ENCODE results near the gene LIMA1. TPM values are rescaled to one million over a fixed set of nuclear protein-coding genes. Genes with fewer than 3 reads are reported as not detected.

The LIMA1 gene
- total RNA-seq, 6 experiments from 2014 or later, result 7.3 to 21.9 (median 13.1) TPM

GRCh38 chr12:50309950-50310349, 26.6 kb upstream of the LIMA1 start:
- ATAC-seq, result no peak
- Histone ChIP-seq H3K4me1 (peaks cover 0 to 6% (median under 1%) of the 10 kb centered on the region in 4 donors), H3K27ac (no peak overlapping the region), H3K36me3 (no peaks in the 10 kb centered on the region), H3K9me3 (no peaks in the 10 kb centered on the region), H3K27me3 (no peaks in the 10 kb centered on the region), H3K4me3 (no peak overlapping the region)
- 83% methylated on average over 2 of the region's 2 CpGs for WGBS (ENCODE audit: insufficient coverage, low coverage, low lambda C conversion rate, missing lambda C conversion rate)
- intact Hi-C loops (cut with DNase I), result no loop called here
- no peak for DNase-seq
- TF ChIP-seq, protein P1, sequence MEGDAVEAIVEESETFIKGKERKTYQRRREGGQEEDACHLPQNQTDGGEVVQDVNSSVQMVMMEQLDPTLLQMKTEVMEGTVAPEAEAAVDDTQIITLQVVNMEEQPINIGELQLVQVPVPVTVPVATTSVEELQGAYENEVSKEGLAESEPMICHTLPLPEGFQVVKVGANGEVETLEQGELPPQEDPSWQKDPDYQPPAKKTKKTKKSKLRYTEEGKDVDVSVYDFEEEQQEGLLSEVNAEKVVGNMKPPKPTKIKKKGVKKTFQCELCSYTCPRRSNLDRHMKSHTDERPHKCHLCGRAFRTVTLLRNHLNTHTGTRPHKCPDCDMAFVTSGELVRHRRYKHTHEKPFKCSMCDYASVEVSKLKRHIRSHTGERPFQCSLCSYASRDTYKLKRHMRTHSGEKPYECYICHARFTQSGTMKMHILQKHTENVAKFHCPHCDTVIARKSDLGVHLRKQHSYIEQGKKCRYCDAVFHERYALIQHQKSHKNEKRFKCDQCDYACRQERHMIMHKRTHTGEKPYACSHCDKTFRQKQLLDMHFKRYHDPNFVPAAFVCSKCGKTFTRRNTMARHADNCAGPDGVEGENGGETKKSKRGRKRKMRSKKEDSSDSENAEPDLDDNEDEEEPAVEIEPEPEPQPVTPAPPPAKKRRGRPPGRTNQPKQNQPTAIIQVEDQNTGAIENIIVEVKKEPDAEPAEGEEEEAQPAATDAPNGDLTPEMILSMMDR (IDR thresholded peaks at IDR 0.05), result no peak
- TF ChIP-seq POLR2A (IDR thresholded peaks at IDR 0.05), result no peak

DNA sequence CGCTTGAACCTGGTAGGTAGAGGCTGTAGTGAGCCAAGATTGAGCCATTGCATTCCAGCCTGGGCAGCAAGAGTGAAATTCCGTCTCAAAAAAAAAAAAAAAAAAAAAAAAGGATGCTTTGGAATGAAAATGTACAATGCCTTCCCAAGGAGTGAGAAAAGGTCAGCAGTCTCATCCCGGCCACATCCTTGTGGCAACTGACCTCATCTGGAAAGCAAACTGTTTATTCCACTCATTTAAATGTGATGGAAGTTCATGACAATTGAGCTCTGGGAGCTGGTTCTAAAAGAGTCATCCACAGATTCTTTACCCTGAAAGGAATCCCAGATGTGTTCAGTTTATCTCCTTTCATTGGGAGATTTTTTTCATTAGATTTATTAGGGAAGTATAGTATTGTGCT, 19.4 kb upstream of the LIMA1 start:
- peaks cover 0 to 6% (median 4%) of the 10 kb centered on the region in 4 donors for H3K4me1 ChIP-seq
- H3K27ac ChIP-seq, result no peak overlapping the region
- intact Hi-C loops (cut with DNase I), result no loop called here
- DNase-seq, result no peak
- no peaks in the 10 kb centered on the region for H3K9me3 ChIP-seq
- no peak for TF ChIP-seq POLR2A (IDR thresholded peaks at IDR 0.05)
- TF ChIP-seq, protein P1 (IDR thresholded peaks at IDR 0.05), result no peak
- WGBS (ENCODE audit: insufficient coverage, low coverage, low lambda C conversion rate, missing lambda C conversion rate), result 68% methylated on average over 2 of the region's 3 CpGs
- no peaks in the 10 kb centered on the region for H3K36me3 ChIP-seq
- H3K27me3 ChIP-seq, result no peaks in the 10 kb centered on the region
- no peak overlapping the region for H3K4me3 ChIP-seq
- no peak for ATAC-seq

GRCh38 chr12:50297996-50298395, 14.7 kb upstream of the LIMA1 start:
- ATAC-seq, result no peak
- Histone ChIP-seq H3K9me3 (no peaks in the 10 kb centered on the region), H3K36me3 (no peaks in the 10 kb centered on the region), H3K27ac (no peak overlapping the region), H3K27me3 (no peaks in the 10 kb centered on the region), H3K4me1 (no peaks in the 10 kb centered on the region), H3K4me3 (no peak overlapping the region)
- DNase-seq, result no peak
- intact Hi-C loops (cut with DNase I), result no loop called here
- WGBS (ENCODE audit: insufficient coverage, low coverage, low lambda C conversion rate, missing lambda C conversion rate), result 71% methylated on average over 1 of the region's 1 CpG
- TF ChIP-seq, protein P1 (IDR thresholded peaks at IDR 0.05), result no peak
- TF ChIP-seq POLR2A (IDR thresholded peaks at IDR 0.05), result no peak

GRCh38 chr12:50297027-50297426, 13.7 kb upstream of the LIMA1 start:
- Histone ChIP-seq H3K27me3 (no peaks in the 10 kb centered on the region), H3K4me1 (no peaks in the 10 kb centered on the region), H3K4me3 (no peak overlapping the region), H3K9me3 (no peaks in the 10 kb centered on the region), H3K36me3 (no peaks in the 10 kb centered on the region), H3K27ac (peak overlapping the region in 2 of 3 donors; percentile 4 to 20)
- no peak for DNase-seq
- intact Hi-C loops (cut with DNase I), result no loop called here
- TF ChIP-seq POLR2A (IDR thresholded peaks at IDR 0.05), result no peak
- TF ChIP-seq, protein P1 (IDR thresholded peaks at IDR 0.05), result no peak
- peak in 1 of 4 donors; percentile 62 for ATAC-seq
- 27% methylated on average over 3 of the region's 3 CpGs for WGBS (ENCODE audit: insufficient coverage, low coverage, low lambda C conversion rate, missing lambda C conversion rate)

DNA sequence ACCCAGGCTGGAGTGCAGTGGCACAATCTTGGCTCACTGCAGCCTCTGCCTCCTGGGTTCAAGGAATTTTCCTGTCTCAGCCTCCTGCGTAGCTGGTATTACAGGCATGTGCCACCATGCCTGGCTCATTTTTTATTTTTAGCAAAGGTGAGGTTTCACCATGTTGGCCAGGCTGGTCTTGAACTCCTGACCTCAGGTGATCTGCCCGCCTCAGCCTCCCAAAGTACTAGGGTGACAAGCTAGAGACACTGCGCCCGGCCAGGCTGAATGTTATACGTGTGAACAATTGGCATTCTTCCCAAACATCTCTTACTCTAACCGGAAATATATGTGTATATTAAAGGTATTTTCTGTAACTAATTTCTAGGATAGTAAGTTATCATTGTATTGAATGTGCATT, 13.2 kb upstream of the LIMA1 start:
- Histone ChIP-seq H3K4me1 (no peaks in the 10 kb centered on the region), H3K9me3 (no peaks in the 10 kb centered on the region), H3K36me3 (no peaks in the 10 kb centered on the region), H3K27ac (peak overlapping the region in 2 of 3 donors; percentile 4 to 20), H3K27me3 (no peaks in the 10 kb centered on the region), H3K4me3 (no peak overlapping the region)
- 84% methylated on average over 4 of the region's 6 CpGs for WGBS (ENCODE audit: insufficient coverage, low coverage, low lambda C conversion rate, missing lambda C conversion rate)
- TF ChIP-seq, protein P1 (IDR thresholded peaks at IDR 0.05), result no peak
- no peak for TF ChIP-seq POLR2A (IDR thresholded peaks at IDR 0.05)
- intact Hi-C loops (cut with DNase I), result no loop called here
- ATAC-seq, result no peak
- no peak for DNase-seq
